ENCODE data around the gene RABEPK.
A peak's percentile ranks its signal among the peaks of the same experiment; 100 is the strongest.

Gene RABEPK

GRCh38 chr9:125241000-125241862 lies 40.9 kb downstream of the RABEPK start, which contains the start of gene HSPA5:
TSS of gene HSPA5 (minus strand) at chr9:125241343. CDS start at chr9:125241126, 217 bp downstream.
- peak; percentile 100 for DNase-seq (ENCODE audit: low spot score)
- TF ChIP-seq CTCF (IDR thresholded peaks at IDR 0.05): no peak
- peak within 1 kb of the TSS; percentile 90 for H3K4me3 ChIP-seq
- peak within 1 kb of the TSS; percentile 94 to 98 for H3K27ac ChIP-seq

DNA sequence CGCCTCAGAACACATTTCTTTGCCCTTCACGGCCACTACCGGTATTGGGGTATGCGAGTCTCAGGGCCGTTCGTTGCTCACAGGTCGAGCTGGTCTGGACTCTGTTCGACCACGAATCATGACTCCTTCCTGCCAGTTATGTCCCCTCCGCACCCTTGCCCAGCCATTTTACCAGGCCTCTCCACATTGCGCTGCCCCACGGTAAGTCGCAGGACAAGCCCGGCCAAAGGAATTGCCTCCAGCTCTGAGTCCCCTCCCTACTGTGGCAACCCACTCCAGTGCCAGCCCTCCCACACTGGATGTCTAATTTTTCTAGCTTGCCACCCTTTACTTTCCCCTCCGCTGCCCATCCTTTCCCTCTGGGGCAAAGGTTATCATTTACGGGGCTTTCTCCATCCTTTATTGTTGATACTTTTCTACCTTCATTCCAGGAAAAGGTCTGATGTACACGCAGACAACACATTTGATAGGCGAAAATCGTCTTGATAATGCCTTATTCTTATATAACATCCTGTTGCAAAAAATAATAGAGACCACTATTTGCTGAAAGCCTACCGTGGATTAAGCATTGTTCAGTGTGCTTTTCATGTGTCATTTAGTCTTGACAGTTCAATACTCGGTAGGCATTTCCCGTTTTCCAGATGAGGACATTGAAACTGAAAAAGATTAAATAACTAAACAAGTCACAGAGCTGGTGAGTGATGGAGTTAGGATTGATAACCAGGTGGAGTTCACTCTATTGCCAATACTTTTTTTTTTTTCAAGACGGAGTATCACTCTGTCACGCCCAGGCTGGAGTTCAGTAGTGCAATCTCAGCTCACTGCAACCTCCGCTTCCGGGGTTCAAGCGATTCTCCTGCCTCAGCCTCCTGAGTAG lies 41.8 kb downstream of the RABEPK start:
- DNase-seq (ENCODE audit: low spot score): no peak
- Histone ChIP-seq H3K4me3 (peak overlapping the region; percentile 90), H3K27ac (peak overlapping the region; percentile 94 to 98)
- TF ChIP-seq CTCF (IDR thresholded peaks at IDR 0.05): no peak

DNA sequence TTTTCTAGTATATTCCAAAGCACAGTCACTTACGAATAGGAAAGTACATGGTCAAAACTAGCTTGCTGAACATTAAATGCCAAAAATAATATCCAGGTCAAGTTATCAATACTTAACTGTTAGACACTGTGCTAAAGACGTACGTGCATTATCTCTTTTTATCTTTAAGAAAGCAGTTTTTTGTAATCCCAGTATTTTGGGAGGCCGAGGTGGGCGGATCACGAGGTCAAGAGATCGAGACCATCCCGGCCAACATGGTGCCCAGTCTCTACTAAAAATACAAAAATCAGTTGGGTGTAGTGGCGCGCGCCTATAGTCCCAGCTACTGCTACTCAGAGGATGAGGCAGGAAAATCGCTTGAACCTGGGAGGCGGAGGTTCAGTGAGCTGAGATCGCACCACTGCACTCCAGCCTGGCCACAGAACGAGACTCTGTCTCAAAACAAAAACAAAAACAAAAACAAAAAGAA lies 43.5 kb downstream of the RABEPK start:
- no peak overlapping the region for H3K27ac ChIP-seq
- H3K4me3 ChIP-seq: no peak overlapping the region
- TF ChIP-seq CTCF (IDR thresholded peaks at IDR 0.05): no peak
- DNase-seq (ENCODE audit: low spot score): no peak

DNA sequence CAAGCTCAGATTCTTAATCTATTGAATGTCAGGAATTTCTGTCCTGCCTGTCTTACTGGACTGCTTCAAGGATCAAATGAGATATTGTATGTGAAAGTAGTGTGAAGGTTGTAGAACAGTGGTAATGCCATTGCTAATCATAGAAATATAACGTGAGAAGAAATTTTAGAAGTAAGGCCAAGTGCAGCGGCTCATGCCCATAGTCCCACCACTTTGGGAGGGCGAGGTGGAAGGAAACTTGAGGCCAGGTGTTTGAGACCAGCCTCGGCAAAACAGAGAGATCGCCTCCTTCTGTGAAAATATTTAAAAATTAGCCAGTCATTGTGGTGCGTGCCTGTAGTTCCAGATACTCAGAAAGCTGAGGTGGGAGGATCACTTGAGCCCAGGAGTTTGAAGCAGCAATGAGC lies 45.9 kb downstream of the RABEPK start:
- TF ChIP-seq CTCF (IDR thresholded peaks at IDR 0.05): no peak
- DNase-seq (ENCODE audit: low spot score): no peak
- H3K27ac ChIP-seq: no peak overlapping the region
- no peak overlapping the region for H3K4me3 ChIP-seq

GRCh38 chr9:125254231-125254630 lies 53.9 kb downstream of the RABEPK start:
- no peak for TF ChIP-seq CTCF (IDR thresholded peaks at IDR 0.05)
- H3K27ac ChIP-seq: no peak overlapping the region
- DNase-seq (ENCODE audit: low spot score): no peak
- H3K4me3 ChIP-seq: no peak overlapping the region

- no peak for DNase-seq (ENCODE audit: low spot score)
- no peak for TF ChIP-seq CTCF (IDR thresholded peaks at IDR 0.05)
- no peak overlapping the region for H3K4me3 ChIP-seq
- H3K27ac ChIP-seq: no peak overlapping the region
Observed at GRCh38 chr9:125255781-125256391, 55.5 kb downstream of the RABEPK start.
